ENCODE data around the gene USP15.
A peak's percentile ranks its signal among the peaks of the same experiment; 100 is the strongest.

USP15 gene

DNA sequence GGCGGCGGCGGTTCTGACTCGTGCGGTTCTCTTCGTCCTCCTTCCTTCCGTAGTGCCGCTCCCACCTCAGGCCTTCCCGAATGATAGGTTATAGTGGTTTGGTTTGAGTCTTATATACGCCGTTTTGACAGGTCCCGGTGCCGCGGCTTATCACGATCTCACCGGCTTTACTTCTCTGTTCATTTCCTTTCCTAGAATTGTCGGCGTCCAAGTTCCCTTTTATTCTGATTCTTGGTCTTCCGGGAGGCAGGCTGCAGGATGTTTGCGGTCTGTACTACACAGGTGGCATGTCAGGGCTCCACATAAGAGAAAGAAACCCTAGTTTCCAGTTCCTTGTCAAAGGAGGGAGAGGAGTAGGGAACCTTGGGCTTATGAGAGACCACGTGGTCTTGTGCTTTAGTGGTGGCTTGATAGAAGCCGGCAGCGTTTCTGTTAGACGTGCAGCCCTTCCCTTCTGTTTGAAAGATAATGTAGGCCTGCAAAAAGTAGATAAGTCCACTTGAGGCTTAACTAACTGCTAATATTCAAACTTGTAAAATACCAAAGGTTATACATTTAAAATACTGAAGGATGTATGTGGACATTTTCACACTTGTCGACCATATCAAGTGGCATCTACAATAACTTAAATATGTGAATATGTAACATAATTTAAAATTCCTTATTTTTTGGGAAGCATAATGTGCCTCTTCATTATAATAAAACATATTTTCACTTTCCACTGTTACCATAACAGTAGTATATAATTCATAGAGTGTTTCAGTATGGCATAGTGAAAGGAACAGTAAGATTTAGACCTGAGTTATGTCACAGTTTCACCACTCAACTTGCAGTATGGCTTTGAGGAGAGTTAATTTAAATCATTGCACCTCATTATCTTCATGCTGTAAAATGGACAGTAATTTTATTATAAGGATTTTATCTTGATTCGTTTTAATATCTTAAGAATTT lies 804 bp downstream of the USP15 start:
- TF ChIP-seq JUND (IDR thresholded peaks at IDR 0.05; ENCODE audit: low read depth) = no peak
- peak; percentile 31 to 48 for DNase-seq (ENCODE audit: low read depth in 1 of 2, low spot score in 1 of 2)
- in situ Hi-C loops (cut with HindIII; ENCODE audit: low pct_unique_long_range_greater_than_20kb, low sequenced_read_pairs) = no loop called here

DNA sequence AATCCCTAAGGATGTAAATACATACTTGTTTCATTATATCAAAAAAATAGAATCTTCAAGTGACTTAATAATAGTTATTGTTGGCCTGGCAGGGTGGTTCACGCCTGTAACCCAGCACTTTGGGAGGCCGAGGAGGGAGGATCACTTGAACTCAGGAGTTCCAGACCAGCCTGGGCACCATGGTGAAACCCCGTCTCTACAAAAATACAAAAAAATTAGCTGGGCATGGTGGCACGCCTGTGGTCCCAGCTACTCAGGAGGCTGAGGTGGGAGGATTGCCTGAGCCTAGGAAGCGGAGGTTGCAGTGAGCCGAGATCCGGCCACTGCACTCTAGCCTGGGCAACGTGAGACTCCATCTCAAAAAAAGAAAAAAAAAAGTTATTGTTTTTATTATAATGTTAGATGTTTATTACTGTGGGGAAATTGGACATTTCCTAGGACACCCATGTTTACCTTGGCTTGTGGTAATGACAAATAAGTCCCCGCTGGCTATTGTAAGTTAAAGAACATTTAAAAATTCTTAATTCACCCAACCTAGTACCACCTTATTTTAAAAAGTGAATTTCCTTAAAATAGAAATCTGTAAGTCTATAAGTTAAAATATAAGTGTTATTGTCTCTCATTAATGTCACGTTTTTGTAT lies 1.8 kb downstream of the USP15 start:
- no peak for TF ChIP-seq JUND (IDR thresholded peaks at IDR 0.05; ENCODE audit: low read depth)
- DNase-seq (ENCODE audit: low read depth in 1 of 2, low spot score in 1 of 2) = no peak
- in situ Hi-C loops (cut with HindIII; ENCODE audit: low pct_unique_long_range_greater_than_20kb, low sequenced_read_pairs) = no loop called here

DNA sequence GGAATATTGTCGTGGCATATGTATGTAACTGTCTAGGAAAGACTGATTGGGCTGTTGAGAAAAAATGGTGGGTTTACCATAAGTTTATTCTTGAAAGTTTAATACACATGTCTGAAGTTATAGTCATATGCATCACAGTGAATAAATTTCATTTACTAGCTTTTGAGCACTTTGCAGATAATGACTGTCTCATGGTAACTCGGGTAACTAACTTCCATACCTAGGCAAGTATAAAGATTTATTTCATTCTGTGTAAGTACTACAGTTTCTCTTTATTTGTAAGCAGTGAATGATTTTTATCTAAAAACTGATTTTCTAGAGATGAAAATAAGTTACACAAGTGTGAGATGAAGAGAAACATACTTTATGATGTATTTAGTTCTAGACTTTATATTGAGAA lies 3.0 kb downstream of the USP15 start:
- in situ Hi-C loops (cut with HindIII; ENCODE audit: low pct_unique_long_range_greater_than_20kb, low sequenced_read_pairs) = no loop called here
- TF ChIP-seq JUND (IDR thresholded peaks at IDR 0.05; ENCODE audit: low read depth) = no peak
- no peak for DNase-seq (ENCODE audit: low read depth in 1 of 2, low spot score in 1 of 2)

DNA sequence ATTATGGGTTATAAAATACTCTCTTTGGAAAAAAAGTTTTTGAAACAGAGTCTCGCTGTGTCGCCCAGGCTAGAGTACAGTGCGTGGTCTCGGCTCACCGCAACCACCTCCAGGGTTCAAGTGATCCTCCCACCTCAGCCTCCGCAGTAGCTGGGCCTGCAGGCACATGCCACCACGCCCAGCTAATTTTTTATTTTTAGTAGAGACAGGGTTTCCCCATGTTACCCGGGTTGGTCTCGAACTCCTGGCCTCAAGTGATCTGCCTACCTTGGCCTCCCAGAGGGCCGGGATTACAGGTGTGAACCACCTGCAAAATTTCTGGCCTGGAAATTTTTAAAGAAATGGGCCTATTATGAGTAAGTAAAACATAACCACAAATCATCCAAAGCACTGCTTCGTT lies 3.8 kb downstream of the USP15 start:
- in situ Hi-C loops (cut with HindIII; ENCODE audit: low pct_unique_long_range_greater_than_20kb, low sequenced_read_pairs) = no loop called here
- DNase-seq (ENCODE audit: low read depth in 1 of 2, low spot score in 1 of 2) = no peak
- no peak for TF ChIP-seq JUND (IDR thresholded peaks at IDR 0.05; ENCODE audit: low read depth)

DNA sequence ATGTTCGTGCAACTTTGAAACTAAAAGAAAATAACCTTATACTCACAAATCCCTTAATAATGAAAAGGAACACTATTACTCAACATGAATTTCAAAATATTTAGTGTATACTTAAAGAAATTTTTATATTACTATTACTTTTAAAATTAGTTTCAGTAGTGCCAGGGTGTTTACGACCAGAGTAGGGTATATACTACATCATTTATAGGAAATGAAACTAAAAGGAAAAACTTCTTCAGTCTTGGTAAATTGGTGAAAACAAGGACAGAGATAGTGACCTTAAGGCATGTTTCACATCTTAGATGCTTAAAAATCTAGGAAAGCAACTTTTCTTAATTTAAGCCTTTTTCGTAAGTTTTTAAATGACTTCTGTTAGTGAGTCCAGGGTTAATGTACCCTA lies 4.5 kb downstream of the USP15 start:
- in situ Hi-C loops (cut with HindIII; ENCODE audit: low pct_unique_long_range_greater_than_20kb, low sequenced_read_pairs) = no loop called here
- DNase-seq (ENCODE audit: low read depth in 1 of 2, low spot score in 1 of 2) = no peak
- TF ChIP-seq JUND (IDR thresholded peaks at IDR 0.05; ENCODE audit: low read depth) = no peak

DNA sequence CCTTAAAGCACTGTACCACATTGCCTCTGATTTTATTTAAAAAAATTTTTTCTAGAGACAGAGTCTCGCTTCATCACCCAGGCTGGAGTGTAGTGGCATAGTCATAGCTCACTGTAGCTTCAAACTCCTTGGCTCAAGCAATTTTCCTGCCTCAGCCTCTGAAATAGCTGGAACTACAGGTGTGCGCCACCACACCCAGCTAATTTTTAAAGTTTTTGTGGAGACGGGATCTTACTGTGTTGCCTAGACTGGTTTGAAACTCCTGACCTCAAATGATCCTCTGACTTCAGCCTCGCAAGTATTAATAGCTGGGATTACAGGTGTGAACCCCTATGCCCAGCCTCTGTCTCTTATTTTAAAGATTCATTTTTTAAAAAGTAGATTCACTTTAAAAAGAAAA lies 5.3 kb downstream of the USP15 start:
- DNase-seq (ENCODE audit: low read depth in 1 of 2, low spot score in 1 of 2) = no peak
- in situ Hi-C loops (cut with HindIII; ENCODE audit: low pct_unique_long_range_greater_than_20kb, low sequenced_read_pairs) = no loop called here
- TF ChIP-seq JUND (IDR thresholded peaks at IDR 0.05; ENCODE audit: low read depth) = no peak

- in situ Hi-C loops (cut with HindIII; ENCODE audit: low pct_unique_long_range_greater_than_20kb, low sequenced_read_pairs) = no loop called here
- no peak for TF ChIP-seq JUND (IDR thresholded peaks at IDR 0.05; ENCODE audit: low read depth)
- peak in 1 of 2 experiments; percentile 64 for DNase-seq (ENCODE audit: low read depth in 1 of 2, low spot score in 1 of 2)
Measured at GRCh38 chr12:62267026-62267425, 6.8 kb downstream of the USP15 start.

- TF ChIP-seq JUND (IDR thresholded peaks at IDR 0.05; ENCODE audit: low read depth) = no peak
- in situ Hi-C loops (cut with HindIII; ENCODE audit: low pct_unique_long_range_greater_than_20kb, low sequenced_read_pairs) = no loop called here
Measured at GRCh38 chr12:62267480-62267879, 7.3 kb downstream of the USP15 start.

DNA sequence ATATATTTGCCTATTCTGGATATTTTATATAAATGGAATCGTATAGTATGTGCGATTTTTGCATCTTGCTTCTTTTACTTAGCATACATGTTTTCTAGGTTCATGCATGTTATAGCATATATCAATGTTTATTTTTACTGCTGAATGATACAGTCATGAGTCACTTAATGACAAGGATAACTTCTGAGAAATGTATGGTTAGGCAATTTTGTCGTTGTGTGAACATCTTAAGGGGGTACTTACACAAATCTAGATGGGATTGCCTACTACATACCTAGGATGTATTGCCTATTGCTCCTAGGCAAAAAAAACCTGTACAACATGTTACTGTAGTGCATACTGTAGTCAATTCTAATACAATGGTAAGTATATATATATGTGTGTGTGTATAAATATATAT lies 8.8 kb downstream of the USP15 start:
- no peak for DNase-seq (ENCODE audit: low read depth in 1 of 2, low spot score in 1 of 2)
- in situ Hi-C loops (cut with HindIII; ENCODE audit: low pct_unique_long_range_greater_than_20kb, low sequenced_read_pairs) = no loop called here
- TF ChIP-seq JUND (IDR thresholded peaks at IDR 0.05; ENCODE audit: low read depth) = no peak

More at GRCh38 chr12:62267480-62267879, 7.3 kb downstream of the USP15 start:
- no peak for DNase-seq (ENCODE audit: low read depth in 1 of 2, low spot score in 1 of 2)

DNA sequence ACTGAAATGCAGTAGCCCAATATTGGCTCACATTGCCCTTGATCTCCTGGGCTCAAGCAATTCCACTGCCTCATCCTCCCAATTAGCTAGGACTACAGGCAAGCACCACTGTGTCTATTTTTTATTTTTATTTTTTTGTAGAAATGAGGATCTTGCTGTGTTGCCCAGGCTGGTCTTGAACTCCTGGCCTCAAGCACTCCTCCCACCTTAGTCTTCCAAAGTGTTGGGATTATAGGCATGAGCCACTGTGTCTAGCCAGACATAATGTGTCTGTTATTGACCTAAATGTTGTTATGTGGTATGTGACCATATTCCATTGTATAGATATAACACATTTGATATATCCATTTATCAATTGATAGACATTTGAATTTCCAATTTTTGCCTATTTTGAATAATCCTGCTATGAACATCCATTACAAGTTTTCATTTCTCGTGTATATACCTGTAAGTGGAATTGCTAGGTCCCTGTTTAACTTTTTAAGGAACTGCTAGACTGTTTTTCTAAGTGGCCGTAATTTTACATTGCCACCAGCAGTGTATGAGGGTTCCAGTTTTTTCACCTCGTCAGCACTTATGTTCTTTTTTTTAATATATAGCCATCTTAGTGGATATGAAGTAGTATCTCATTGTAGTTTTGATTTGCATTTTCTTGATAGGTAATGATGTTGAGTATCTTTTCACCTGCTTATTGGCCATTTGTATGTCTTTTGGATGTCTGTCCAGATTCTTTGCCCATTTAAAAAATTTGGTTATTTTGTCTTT lies 9.4 kb downstream of the USP15 start:
- TF ChIP-seq JUND (IDR thresholded peaks at IDR 0.05; ENCODE audit: low read depth) = no peak
- DNase-seq (ENCODE audit: low read depth in 1 of 2, low spot score in 1 of 2) = no peak
- in situ Hi-C loops (cut with HindIII; ENCODE audit: low pct_unique_long_range_greater_than_20kb, low sequenced_read_pairs) = no loop called here

GRCh38 chr12:62270384-62270783 lies 10.2 kb downstream of the USP15 start:
- in situ Hi-C loops (cut with HindIII; ENCODE audit: low pct_unique_long_range_greater_than_20kb, low sequenced_read_pairs) = no loop called here
- DNase-seq (ENCODE audit: low read depth in 1 of 2, low spot score in 1 of 2) = no peak
- no peak for TF ChIP-seq JUND (IDR thresholded peaks at IDR 0.05; ENCODE audit: low read depth)

DNA sequence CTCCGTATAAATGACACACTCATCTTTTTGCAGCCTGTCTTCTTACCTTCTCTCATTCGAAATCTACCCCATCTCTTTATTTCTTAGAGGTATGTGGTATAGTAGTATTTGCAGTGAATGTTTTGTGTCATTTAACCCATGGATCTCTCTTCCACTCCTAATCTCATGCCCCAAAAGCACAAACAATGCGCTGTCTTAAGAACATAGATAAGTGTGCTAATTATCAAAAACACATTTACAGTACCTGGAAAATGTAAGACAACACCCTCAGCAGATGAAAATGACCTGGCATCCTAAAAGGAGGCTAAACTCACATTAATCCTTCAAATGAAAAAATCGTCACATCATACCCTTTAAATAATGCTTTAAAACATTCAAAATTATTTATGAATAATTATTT lies 10.7 kb downstream of the USP15 start:
- in situ Hi-C loops (cut with HindIII; ENCODE audit: low pct_unique_long_range_greater_than_20kb, low sequenced_read_pairs) = no loop called here
- DNase-seq (ENCODE audit: low read depth in 1 of 2, low spot score in 1 of 2) = no peak
- TF ChIP-seq JUND (IDR thresholded peaks at IDR 0.05; ENCODE audit: low read depth) = no peak

Data from T47D (cell line).